SK-N-SH (cell line): Measurements from ENCODE around the gene AGAP1.

ENCODE experiments used
- CTCF ChIP-seq: fragments of 200-600 bp; sonication (generic); IDR thresholded peaks from 2 replicates; pipeline ENCODE4 v1.6.1; 2017; ENCODE audit warnings: antibody characterized with exemption, mild to moderate bottlenecking, moderate library complexity
- ELF1 ChIP-seq: IDR thresholded peaks from 2 replicates; pipeline ENCODE4 v1.4.0; 2012
- EP300 ChIP-seq, 2 experiments: IDR thresholded peaks; 2 replicates each; pipeline versions ENCODE4 v1.4.0 to v1.6.1; 2012; ENCODE audit warnings: borderline replicate concordance in 1 of 2, low read depth in 1 of 2, low read length in 1 of 2
- EZH2phosphoT487 ChIP-seq: fragments of 200-600 bp; sonication (generic); IDR thresholded peaks from 2 replicates; pipeline ENCODE4 v1.6.1; 2017; ENCODE audit warnings: low read depth, mixed run types, mild to moderate bottlenecking, antibody characterized with exemption, moderate library complexity, borderline replicate concordance
- JUND ChIP-seq: IDR thresholded peaks from 2 replicates; pipeline ENCODE4 v1.4.0; 2012
- MAX ChIP-seq: IDR thresholded peaks from 2 replicates; pipeline ENCODE4 v1.4.0; 2012; ENCODE audit warnings: low read depth
- RAD21 ChIP-seq: IDR thresholded peaks from 2 replicates; pipeline ENCODE4 v1.6.1; 2012; ENCODE audit warnings: mild to moderate bottlenecking, low read length
- REST ChIP-seq: IDR thresholded peaks from 2 replicates; pipeline ENCODE4 v1.6.1; 2012; ENCODE audit warnings: mild to moderate bottlenecking, low read depth, low read length, moderate library complexity
- SIN3A ChIP-seq: IDR thresholded peaks from 2 replicates; pipeline ENCODE4 v1.6.1; 2012; ENCODE audit warnings: low read depth, mild to moderate bottlenecking, low read length, moderate library complexity, borderline replicate concordance
- TEAD4 ChIP-seq: IDR thresholded peaks from 2 replicates; pipeline ENCODE4 v1.4.0; 2012; ENCODE audit warnings: mild to moderate bottlenecking, borderline replicate concordance; ENCODE audit not compliant: insufficient read depth
- ZBTB33 ChIP-seq: IDR thresholded peaks from 2 replicates; pipeline ENCODE4 v1.4.0; 2012; ENCODE audit warnings: low read depth, borderline replicate concordance

- TF ChIP-seq CTCF (no peak), ZBTB33 (no peak), EZH2phosphoT487 (no peak), EP300 (IDR thresholded peaks at IDR 0.05; ENCODE audit: borderline replicate concordance in 1 of 2, low read depth in 1 of 2, low read length in 1 of 2) (no peak), TEAD4 (no peak), SIN3A (no peak), RAD21 (no peak), ELF1 (no peak), JUND (no peak), REST (no peak), MAX (no peak)
These were observed 204.2 kb downstream of the AGAP1 start for GRCh38 chr2:235698028-235698427.
